ENCODE data around the gene SHOC1. TPM values are rescaled to one million over a fixed set of nuclear protein-coding genes. Genes with fewer than 3 reads are reported as not detected.
A peak's percentile ranks its signal among the peaks of the same experiment; 100 is the strongest.

SHOC1 gene
- total and polyA plus RNA-seq, 2 of the 4 experiments (the other 2 are of a cell fraction): 0.03 TPM; not detected in 1

- H2BK20ac ChIP-seq (ENCODE audit: low read depth, low read length): no peak overlapping the region
- no peak overlapping the region for H2AK5ac ChIP-seq (ENCODE audit: low read depth, low read length)
- H3K9ac ChIP-seq (ENCODE audit: low read depth, low read length): no peak overlapping the region
- no peak overlapping the region for H4K91ac ChIP-seq (ENCODE audit: insufficient read depth, low read depth, low read length)
- no peaks in the 10 kb centered on the region for H3K79me1 ChIP-seq (ENCODE audit: low read depth in 1 of 2, low read length in 2 of 2)
- ATAC-seq (ENCODE audit: low read depth): no peak
- H2BK120ac ChIP-seq (ENCODE audit: low read depth, low read length): no peak overlapping the region
- H3K23ac ChIP-seq (ENCODE audit: low read depth, low read length): no peak overlapping the region
- no peaks in the 10 kb centered on the region for H3K9me3 ChIP-seq (ENCODE audit: control insufficient read depth, insufficient read depth, low read length)
- no peak overlapping the region for H4K5ac ChIP-seq (ENCODE audit: low read depth, low read length)
- in situ Hi-C loops (cut with MboI; ENCODE audit: low sequenced_read_pairs) (no loop called here), intact Hi-C loops (cut with micrococcal nuclease) (no loop called here), dilution Hi-C loops (cut with HindIII; ENCODE audit: low sequenced_read_pairs, unreplicated experiment) (no loop called here)
- no peak overlapping the region for H2BK5ac ChIP-seq (ENCODE audit: low read depth, low read length, poor library complexity, severe bottlenecking)
- no peak overlapping the region for H3K4ac ChIP-seq (ENCODE audit: low read depth, low read length)
- H3K27ac ChIP-seq (ENCODE audit: insufficient read depth, low read length): no peak overlapping the region
- peak overlapping the region; percentile 38; the same call in 1 of the 3 replicates for H2BK15ac ChIP-seq (ENCODE audit: low read depth, low read length)
- H4K8ac ChIP-seq (ENCODE audit: low read depth in 2 of 2, low read length in 2 of 2): no peak overlapping the region
- H2AFZ ChIP-seq (replicated peaks; ENCODE audit: low read length, poor library complexity): no peak overlapping the region
- no TSS peak for BruUV-seq (replicated peaks)
- H3K18ac ChIP-seq (ENCODE audit: low read depth, low read length): peak overlapping the region; percentile 6; the same call in 1 of the 2 replicates
- WGBS, 2 experiments (ENCODE audit: extremely low coverage in 2 of 2, insufficient read length in 1 of 2): 86% methylated on average over 1 of the region's 2 CpGs; no CpG with 5 or more reads in 1 of the 2 experiments
- H3K4me3 ChIP-seq (ENCODE audit: insufficient read depth, low read depth, low read length): no peak overlapping the region
- H3K56ac ChIP-seq (ENCODE audit: extremely low read depth, insufficient read depth, low read length): no peak overlapping the region
- no peak overlapping the region for H3K4me2 ChIP-seq (ENCODE audit: low read depth, low read length)
- no peak for DNase-seq
- H3K14ac ChIP-seq (replicated peaks; ENCODE audit: low read depth, low read length): no peak overlapping the region; the same call in 1 of the 2 replicates
- H2AK9ac ChIP-seq (replicated peaks; ENCODE audit: low read depth, low read length, poor library complexity): no peak overlapping the region
- ChIA-PET CTCF (interaction anchor here (0.9 kb wide), 1 partner anchor 20 kb away, joined by 9 read pairs; no protein-coding TSS in a partner anchor), POLR2A (ENCODE audit: unreplicated experiment) (no interaction called here)
- peaks cover 2% of the 10 kb centered on the region; the same call in 1 of the 2 replicates for H3K4me1 ChIP-seq (ENCODE audit: control insufficient read depth, insufficient read depth, low read length)
- no peaks in the 10 kb centered on the region for H3K36me3 ChIP-seq (ENCODE audit: control insufficient read depth, insufficient read depth, low read length)
- H4K20me1 ChIP-seq (ENCODE audit: insufficient read depth, low read length): no peaks in the 10 kb centered on the region
- no peaks in the 10 kb centered on the region for H3K9me1 ChIP-seq (ENCODE audit: insufficient read depth, low read length)
- no peaks in the 10 kb centered on the region for H3K27me3 ChIP-seq (ENCODE audit: control insufficient read depth, insufficient read depth, low read length)
- TF ChIP-seq BHLHE40 (IDR thresholded peaks at IDR 0.05; ENCODE audit: low read depth, low read length): no peak
Measured at GRCh38 chr9:111805262-111805661, 10.5 kb upstream of the SHOC1 start.

Measured in IMR-90 (cell line).